Upper lobe of left lung (tissue), 4 donors: ENCODE data around the gene ASCC2.

Experiments used
- CTCF ChIP-seq, 6 experiments: fragments of 450-650 bp in 4 of 6; fragments of 200-600 bp in 2 of 6; sonication (generic) in 2 of 6; IDR thresholded peaks; one replicate each; pipeline ENCODE4 v1.5.1; 2016 to 2019; ENCODE audit warnings: antibody characterized with exemption in 6 of 6
- POLR2A ChIP-seq, 4 donors: fragments of 450-650 bp; IDR thresholded peaks; one replicate each; pipeline ENCODE4 v1.5.1; 2016 to 2017; ENCODE audit warnings: antibody characterized with exemption in 4 of 4, mild to moderate bottlenecking in 2 of 4

- TF ChIP-seq POLR2A (IDR thresholded peaks at IDR 0.05), result no peak
- TF ChIP-seq CTCF (IDR thresholded peaks at IDR 0.05), result no peak
These were observed 49.3 kb upstream of the ASCC2 start for GRCh38 chr22:29887358-29887757.
